Adipocyte (in vitro differentiated cells): ENCODE results near the gene LCLAT1.

ENCODE experiments used
- DNase-seq: peaks from one replicate; pipeline ENCODE4 v3.0.0-alpha.2; 2015; ENCODE audit warnings: low read depth
- H3K27me3 ChIP-seq: replicated peaks from 2 replicates; pipeline ENCODE4 v1.7.0; 2013; ENCODE audit warnings: mild to moderate bottlenecking, low read length, moderate library complexity; ENCODE audit not compliant: control insufficient read depth, insufficient read depth
- H3K36me3 ChIP-seq: 2 replicates; pipeline ENCODE4 v1.7.0; 2013; ENCODE audit warnings: low read length, mild to moderate bottlenecking, moderate library complexity; ENCODE audit not compliant: control insufficient read depth, insufficient read depth, severe bottlenecking
- H3K4me1 ChIP-seq: 2 replicates; pipeline ENCODE4 v1.7.0; 2013; ENCODE audit warnings: mild to moderate bottlenecking, low read length, moderate library complexity; ENCODE audit not compliant: control insufficient read depth, insufficient read depth
- H3K4me3 ChIP-seq: 2 replicates; pipeline ENCODE4 v1.7.0; 2013; ENCODE audit warnings: mild to moderate bottlenecking, low read length, moderate library complexity
- H3K9ac ChIP-seq: 2 replicates; pipeline ENCODE4 v1.7.0; 2013; ENCODE audit warnings: mild to moderate bottlenecking, low read length, moderate library complexity
- H3K9me3 ChIP-seq: 2 replicates; pipeline ENCODE4 v1.7.0; 2013; ENCODE audit warnings: mild to moderate bottlenecking, low read length, moderate library complexity; ENCODE audit not compliant: control insufficient read depth

LCLAT1 gene

GRCh38 chr2:30580391-30580790, 133.3 kb downstream of the LCLAT1 start:
- Histone ChIP-seq H3K9ac (no peak overlapping the region), H3K4me3 (no peak overlapping the region), H3K27me3 (no peaks in the 10 kb centered on the region), H3K9me3 (no peaks in the 10 kb centered on the region), H3K36me3 (no peaks in the 10 kb centered on the region), H3K4me1 (peaks cover 3% of the 10 kb centered on the region)
- DNase-seq, result no peak

- no peaks in the 10 kb centered on the region for H3K27me3 ChIP-seq
- no peak for DNase-seq
- H3K9me3 ChIP-seq, result no peaks in the 10 kb centered on the region
- no peak overlapping the region for H3K4me3 ChIP-seq
- peaks cover 3% of the 10 kb centered on the region for H3K4me1 ChIP-seq
- H3K9ac ChIP-seq, result no peak overlapping the region
- no peaks in the 10 kb centered on the region for H3K36me3 ChIP-seq
Measured at GRCh38 chr2:30582521-30582920, 135.5 kb downstream of the LCLAT1 start.

DNA sequence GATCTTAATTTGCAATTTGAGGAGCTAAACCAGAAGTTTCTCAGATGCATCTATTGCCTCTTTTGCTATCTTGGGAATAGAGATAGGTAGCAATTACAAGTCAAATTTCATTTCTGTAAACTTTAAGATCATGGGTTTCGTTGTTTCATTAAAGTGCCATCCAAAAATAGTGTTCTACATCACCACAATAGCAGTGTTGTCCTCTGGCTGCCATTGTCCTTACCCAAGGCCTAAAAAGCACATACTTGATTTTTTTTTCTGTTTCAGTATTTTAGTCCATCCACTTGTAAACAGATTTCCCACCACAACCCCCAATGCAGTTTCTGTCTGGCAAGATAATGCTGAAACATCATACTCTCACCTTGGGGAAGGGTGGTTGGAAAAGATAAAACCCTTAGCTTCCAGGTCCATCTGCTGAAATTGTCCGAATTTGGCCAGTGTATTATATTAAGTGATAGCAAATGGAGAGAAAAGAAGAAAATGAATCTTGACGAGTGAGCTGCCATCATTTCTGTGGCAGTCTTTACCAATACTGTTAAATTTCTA, 136.2 kb downstream of the LCLAT1 start:
- H3K36me3 ChIP-seq, result no peaks in the 10 kb centered on the region
- peaks cover 3% of the 10 kb centered on the region for H3K4me1 ChIP-seq
- no peak for DNase-seq
- H3K27me3 ChIP-seq, result no peaks in the 10 kb centered on the region
- no peaks in the 10 kb centered on the region for H3K9me3 ChIP-seq
- H3K4me3 ChIP-seq, result no peak overlapping the region
- H3K9ac ChIP-seq, result no peak overlapping the region

- Histone ChIP-seq H3K9ac (no peak overlapping the region), H3K36me3 (no peaks in the 10 kb centered on the region), H3K9me3 (no peaks in the 10 kb centered on the region), H3K4me3 (no peak overlapping the region), H3K27me3 (no peaks in the 10 kb centered on the region), H3K4me1 (peaks cover 7% of the 10 kb centered on the region)
- no peak for DNase-seq
Measured at GRCh38 chr2:30584116-30584515, 137.1 kb downstream of the LCLAT1 start.

GRCh38 chr2:30588994-30589393, 141.9 kb downstream of the LCLAT1 start:
- H3K4me3 ChIP-seq, result no peak overlapping the region
- DNase-seq, result peak; percentile 3
- no peak overlapping the region for H3K9ac ChIP-seq
- no peaks in the 10 kb centered on the region for H3K9me3 ChIP-seq
- H3K36me3 ChIP-seq, result no peaks in the 10 kb centered on the region
- no peaks in the 10 kb centered on the region for H3K27me3 ChIP-seq
- H3K4me1 ChIP-seq, result peaks cover 12% of the 10 kb centered on the region

GRCh38 chr2:30590407-30590806, 143.4 kb downstream of the LCLAT1 start:
- no peaks in the 10 kb centered on the region for H3K9me3 ChIP-seq
- no peaks in the 10 kb centered on the region for H3K27me3 ChIP-seq
- H3K36me3 ChIP-seq, result no peaks in the 10 kb centered on the region
- H3K4me1 ChIP-seq, result peaks cover 12% of the 10 kb centered on the region
- no peak overlapping the region for H3K4me3 ChIP-seq
- H3K9ac ChIP-seq, result no peak overlapping the region
- no peak for DNase-seq

DNA sequence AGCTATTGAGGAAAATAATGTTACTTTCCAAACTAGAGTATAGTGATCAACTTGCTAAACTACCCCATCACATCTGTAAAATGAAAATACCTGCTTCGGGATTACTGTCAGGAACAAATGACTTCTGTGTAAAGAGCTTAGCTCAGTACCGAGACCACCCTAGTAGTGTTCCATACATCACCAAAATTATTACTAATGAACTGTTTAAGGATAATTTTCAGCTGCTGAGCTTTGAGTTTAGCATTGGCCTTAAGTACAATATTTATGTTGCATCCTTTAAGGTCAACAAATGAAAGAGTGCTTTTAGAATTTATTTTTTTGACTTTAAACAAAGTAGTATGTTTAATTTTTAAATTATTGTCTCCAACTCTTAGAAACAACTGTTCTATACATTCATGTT, 144.1 kb downstream of the LCLAT1 start:
- Histone ChIP-seq H3K27me3 (no peaks in the 10 kb centered on the region), H3K4me3 (no peak overlapping the region), H3K9ac (no peak overlapping the region), H3K9me3 (no peaks in the 10 kb centered on the region), H3K36me3 (no peaks in the 10 kb centered on the region), H3K4me1 (peaks cover 12% of the 10 kb centered on the region)
- no peak for DNase-seq

DNA sequence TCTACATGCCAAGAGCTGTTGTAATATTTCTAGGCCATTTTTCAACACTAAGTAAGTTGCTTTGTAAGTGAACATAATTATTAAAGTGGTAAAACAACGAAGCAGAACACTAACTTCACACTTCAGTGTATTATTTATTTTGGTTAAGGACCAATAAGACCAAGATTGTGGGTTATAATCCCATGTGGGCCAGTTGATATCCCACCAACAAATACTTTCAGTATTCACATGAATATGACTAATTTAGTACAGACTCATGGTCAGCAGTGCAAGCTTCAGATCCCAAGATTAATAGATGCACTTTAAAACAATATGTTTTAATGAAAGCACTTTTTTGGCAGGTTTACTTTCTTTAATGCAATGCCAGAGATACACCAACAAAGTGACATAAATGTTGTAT, 154.3 kb downstream of the LCLAT1 start:
- Histone ChIP-seq H3K27me3 (no peaks in the 10 kb centered on the region), H3K4me3 (no peak overlapping the region), H3K4me1 (peaks cover 5% of the 10 kb centered on the region), H3K9me3 (peaks cover 10% of the 10 kb centered on the region), H3K36me3 (no peaks in the 10 kb centered on the region), H3K9ac (no peak overlapping the region)
- no peak for DNase-seq

DNA sequence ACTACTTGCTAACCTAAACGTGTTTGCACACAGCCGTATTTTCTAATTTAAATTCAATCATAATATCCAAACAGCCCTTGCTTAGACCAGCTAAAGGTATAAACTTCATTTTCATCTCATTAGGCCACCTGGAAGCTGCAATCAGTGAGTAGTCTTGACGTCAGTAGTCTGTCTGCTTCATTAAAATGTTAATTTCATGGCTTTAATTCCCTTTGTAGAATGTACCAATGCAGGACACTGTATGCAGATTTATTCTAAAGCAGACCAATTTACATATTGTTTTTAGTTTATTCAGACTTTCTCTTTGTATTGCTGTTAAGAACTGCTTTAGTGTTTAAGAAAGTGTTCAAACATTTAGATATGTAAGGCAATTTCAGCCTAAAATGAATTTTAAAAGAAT, 158.2 kb downstream of the LCLAT1 start:
- H3K9ac ChIP-seq, result no peak overlapping the region
- H3K4me3 ChIP-seq, result no peak overlapping the region
- peaks cover 5% of the 10 kb centered on the region for H3K9me3 ChIP-seq
- peaks cover 9% of the 10 kb centered on the region for H3K4me1 ChIP-seq
- H3K36me3 ChIP-seq, result no peaks in the 10 kb centered on the region
- DNase-seq, result no peak
- H3K27me3 ChIP-seq, result no peaks in the 10 kb centered on the region

DNA sequence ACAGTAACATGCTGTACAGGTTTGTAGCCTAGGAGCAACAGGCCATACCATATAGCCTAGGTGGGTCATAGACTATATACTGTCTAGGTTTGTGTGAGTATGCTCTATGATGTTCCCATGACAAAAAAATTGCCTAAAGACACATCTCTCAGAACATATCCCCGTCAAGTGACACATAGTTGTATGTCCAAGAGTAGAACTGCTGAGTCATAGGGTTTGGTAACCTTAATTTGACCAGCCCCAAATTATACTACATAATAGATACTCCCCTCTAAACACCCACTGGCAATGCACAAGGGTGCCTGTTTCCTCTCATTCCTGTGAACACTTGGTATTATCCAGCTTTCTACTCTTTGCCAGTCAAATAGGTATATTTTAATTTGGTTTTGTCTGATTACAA, 161.6 kb downstream of the LCLAT1 start:
- H3K9me3 ChIP-seq, result no peaks in the 10 kb centered on the region
- no peak overlapping the region for H3K9ac ChIP-seq
- no peak overlapping the region for H3K4me3 ChIP-seq
- no peaks in the 10 kb centered on the region for H3K36me3 ChIP-seq
- DNase-seq, result no peak
- peaks cover 4% of the 10 kb centered on the region for H3K4me1 ChIP-seq
- H3K27me3 ChIP-seq, result no peaks in the 10 kb centered on the region

DNA sequence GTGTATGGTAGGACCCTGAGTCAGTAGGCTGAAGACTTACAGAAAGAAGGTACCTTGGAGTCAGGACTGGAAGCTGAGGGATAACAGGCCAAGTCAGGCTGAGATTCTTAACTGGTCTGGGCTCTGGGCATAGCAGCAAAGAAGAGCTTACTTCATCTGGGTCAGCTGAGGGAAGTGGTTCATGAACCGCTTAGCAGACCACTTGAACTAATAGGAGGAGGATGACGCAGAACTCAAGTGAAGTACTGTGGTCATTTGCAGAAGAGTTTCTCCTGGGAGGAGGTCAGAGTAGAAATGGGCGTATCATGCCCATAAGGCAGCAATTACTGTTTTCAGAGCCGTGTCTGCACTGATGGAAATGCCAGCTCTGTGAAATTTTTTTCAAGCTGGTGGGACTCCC, 164.5 kb downstream of the LCLAT1 start:
- H3K27me3 ChIP-seq, result no peaks in the 10 kb centered on the region
- no peak overlapping the region for H3K4me3 ChIP-seq
- H3K9ac ChIP-seq, result no peak overlapping the region
- peaks cover 4% of the 10 kb centered on the region for H3K4me1 ChIP-seq
- no peaks in the 10 kb centered on the region for H3K9me3 ChIP-seq
- H3K36me3 ChIP-seq, result no peaks in the 10 kb centered on the region
- peak; percentile 29 for DNase-seq

DNA sequence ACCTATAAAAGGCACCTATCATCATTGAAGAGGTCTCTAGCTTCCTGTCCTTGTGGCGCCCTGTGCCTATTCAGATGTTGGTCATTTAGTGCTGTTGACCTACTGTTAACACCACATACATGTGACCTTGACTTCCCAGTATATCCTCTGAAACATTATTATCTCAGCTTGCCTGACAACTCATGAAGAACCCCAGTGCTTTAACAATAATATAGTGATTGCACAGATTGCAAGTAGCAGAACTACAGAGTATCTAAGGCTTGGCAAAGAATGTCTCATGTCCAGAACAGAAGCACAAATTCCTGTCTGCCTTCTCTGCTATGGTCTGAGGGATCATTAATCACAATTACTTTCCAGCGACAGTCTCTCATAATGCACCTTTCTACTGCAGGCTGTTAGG, 165.3 kb downstream of the LCLAT1 start:
- no peaks in the 10 kb centered on the region for H3K27me3 ChIP-seq
- H3K4me3 ChIP-seq, result no peak overlapping the region
- H3K4me1 ChIP-seq, result peaks cover 4% of the 10 kb centered on the region
- H3K9me3 ChIP-seq, result no peaks in the 10 kb centered on the region
- H3K36me3 ChIP-seq, result no peaks in the 10 kb centered on the region
- DNase-seq, result no peak
- no peak overlapping the region for H3K9ac ChIP-seq
